Caco-2 (cell line): ENCODE data around the gene C10orf90. TPM values are rescaled to one million over a fixed set of nuclear protein-coding genes. Genes with fewer than 3 reads are reported as not detected.

Source experiments
- BruUV-seq: library from RNA; stranded (reverse); fragments of 400-500 nt; replicated peaks from 2 replicates; lab custom pipeline; 2021; lab: Mats Ljungman, UMichigan
- CTCF ChIA-PET: fragments of 300-600 bp; sonication (Branson Sonifier 250); formaldehyde crosslinking; loops from one replicate; lab custom pipeline; 2022; ENCODE audit warnings: antibody characterized with exemption; lab: Charles Lee
- POLR2A ChIA-PET: fragments of 300-600 bp; sonication (Branson Sonifier 250); formaldehyde crosslinking; loops from one replicate; lab custom pipeline; 2022; ENCODE audit warnings: antibody characterized with exemption; lab: Charles Lee
- DNase-seq, 2 experiments: peaks; one replicate each; pipeline versions ENCODE4 v3.0.0 to v3.0.0-alpha.2; 2020 to 2022
- H3K27me3 ChIP-seq: replicated peaks from 2 replicates; pipeline ENCODE4 v1.6.0; 2011; ENCODE audit warnings: low read length; ENCODE audit not compliant: control insufficient read depth, insufficient read depth
- H3K36me3 ChIP-seq: 2 replicates; pipeline ENCODE4 v1.5.1; 2011; ENCODE audit warnings: low read length; ENCODE audit not compliant: control insufficient read depth, insufficient read depth
- H3K4me1 ChIP-seq: fragments of 250-450 bp; sonication (Bioruptor Pico); 2 replicates; pipeline ENCODE4 v1.5.1; 2020; ENCODE audit warnings: mild to moderate bottlenecking
- H3K4me3 ChIP-seq: 2 replicates; pipeline ENCODE4 v1.5.1; 2011; ENCODE audit warnings: low read depth, mild to moderate bottlenecking, control low read depth, low read length
- H3K9me3 ChIP-seq: fragments of 250-450 bp; sonication (Bioruptor Pico); 2 replicates; pipeline ENCODE4 v1.5.1; 2020; ENCODE audit warnings: mild to moderate bottlenecking, moderate library complexity
- H3K27ac Mint-ChIP-seq: one replicate; pipeline ENCODE4 v1.8.0; 2022; ENCODE audit warnings: mixed read lengths; ENCODE audit not compliant: unreplicated experiment
- H3K27me3 Mint-ChIP-seq: one replicate; pipeline ENCODE4 v1.8.0; 2022; ENCODE audit warnings: mixed read lengths; ENCODE audit not compliant: insufficient read depth, unreplicated experiment
- H3K36me3 Mint-ChIP-seq: one replicate; pipeline ENCODE4 v1.8.0; 2022; ENCODE audit warnings: mild to moderate bottlenecking, mixed read lengths; ENCODE audit not compliant: insufficient read depth, unreplicated experiment
- H3K4me1 Mint-ChIP-seq: one replicate; pipeline ENCODE4 v1.8.0; 2022; ENCODE audit warnings: low read depth, mixed read lengths; ENCODE audit not compliant: unreplicated experiment
- H3K4me3 Mint-ChIP-seq: one replicate; pipeline ENCODE4 v1.8.0; 2022; ENCODE audit warnings: mild to moderate bottlenecking, moderate library complexity, mixed read lengths; ENCODE audit not compliant: unreplicated experiment
- H3K9me3 Mint-ChIP-seq: one replicate; pipeline ENCODE4 v1.8.0; 2022; ENCODE audit warnings: mixed read lengths; ENCODE audit not compliant: unreplicated experiment
- CTCF ChIP-seq, 2 experiments: fragments of 200-600 bp in 1 of 2; IDR thresholded peaks; 1 replicate in 1 of 2; 2 replicates in 1 of 2; pipeline versions ENCODE4 v1.5.1 to v1.8.0; 2011 to 2022; ENCODE audit warnings: antibody characterized with exemption in 1 of 2, control low read depth in 1 of 2, inconsistent platforms in 1 of 2, low read depth in 1 of 2, low read length in 1 of 2, mild to moderate bottlenecking in 1 of 2, moderate library complexity in 1 of 2; ENCODE audit not compliant: insufficient read depth in 1 of 2, severe bottlenecking in 1 of 2, unreplicated experiment in 1 of 2
- intact Hi-C: fragments of 100-400 bp; cut with micrococcal nuclease; formaldehyde crosslinking; loops from one replicate; pipeline ENCODE4 v1.10.0; 2022; ENCODE audit not compliant: unreplicated experiment
- total RNA-seq: library from RNA; stranded (reverse); gene quantifications from 2 replicates; pipeline ENCODE4 v1.2.3, GENCODE V29; 2022

C10orf90 gene
- total RNA-seq, 1 experiment from 2014 or later, result not detected

- Mint-ChIP-seq H3K4me1 (peaks cover 7% of the 10 kb centered on the region), H3K4me3 (no peak overlapping the region), H3K36me3 (no peaks in the 10 kb centered on the region), H3K27ac (no peak overlapping the region), H3K9me3 (peaks cover 3% of the 10 kb centered on the region), H3K27me3 (peaks cover 2% of the 10 kb centered on the region)
- no peak for TF ChIP-seq CTCF (IDR thresholded peaks at IDR 0.05; ENCODE audit: insufficient read depth in 1 of 2, low read depth in 1 of 2, low read length in 1 of 2, severe bottlenecking in 1 of 2, unreplicated experiment in 1 of 2)
- POLR2A ChIA-PET, result no interaction called here
- CTCF ChIA-PET, result no interaction called here
- H3K27me3 ChIP-seq, result no peaks in the 10 kb centered on the region
- H3K4me3 ChIP-seq, result no peak overlapping the region
- H3K9me3 ChIP-seq, result no peaks in the 10 kb centered on the region
- no peaks in the 10 kb centered on the region for H3K36me3 ChIP-seq
- no peak for DNase-seq
- intact Hi-C loops, result no loop called here
- no TSS peak for BruUV-seq
- no peaks in the 10 kb centered on the region for H3K4me1 ChIP-seq
Observed at GRCh38 chr10:126701526-126701925, 31.0 kb upstream of the C10orf90 start.

GRCh38 chr10:126696684-126697083 lies 26.2 kb upstream of the C10orf90 start:
- Mint-ChIP-seq H3K4me1 (peaks cover 27% of the 10 kb centered on the region), H3K27me3 (no peaks in the 10 kb centered on the region), H3K4me3 (no peak overlapping the region), H3K36me3 (no peaks in the 10 kb centered on the region), H3K9me3 (peaks cover 32% of the 10 kb centered on the region), H3K27ac (no peak overlapping the region)
- H3K4me1 ChIP-seq, result peaks cover 18% of the 10 kb centered on the region
- no peaks in the 10 kb centered on the region for H3K27me3 ChIP-seq
- peaks cover 6% of the 10 kb centered on the region; the same call in 1 of the 2 replicates for H3K9me3 ChIP-seq
- DNase-seq, result no peak
- no TSS peak for BruUV-seq
- ChIA-PET CTCF (no interaction called here), POLR2A (no interaction called here)
- intact Hi-C loops, result no loop called here
- H3K36me3 ChIP-seq, result no peaks in the 10 kb centered on the region
- TF ChIP-seq CTCF (IDR thresholded peaks at IDR 0.05; ENCODE audit: insufficient read depth in 1 of 2, low read depth in 1 of 2, low read length in 1 of 2, severe bottlenecking in 1 of 2, unreplicated experiment in 1 of 2), result no peak
- H3K4me3 ChIP-seq, result no peak overlapping the region

- Histone ChIP-seq H3K4me3 (no peak overlapping the region), H3K4me1 (peaks cover 18% of the 10 kb centered on the region), H3K27me3 (no peaks in the 10 kb centered on the region), H3K36me3 (no peaks in the 10 kb centered on the region), H3K9me3 (peaks cover 6% of the 10 kb centered on the region; the same call in 1 of the 2 replicates)
- H3K27ac Mint-ChIP-seq, result no peak overlapping the region
- CTCF ChIA-PET, result no interaction called here
- DNase-seq, result no peak
- no peaks in the 10 kb centered on the region for H3K27me3 Mint-ChIP-seq
- TF ChIP-seq CTCF (IDR thresholded peaks at IDR 0.05; ENCODE audit: insufficient read depth in 1 of 2, low read depth in 1 of 2, low read length in 1 of 2, severe bottlenecking in 1 of 2, unreplicated experiment in 1 of 2), result no peak
- no TSS peak for BruUV-seq
- peaks cover 28% of the 10 kb centered on the region for H3K9me3 Mint-ChIP-seq
- no peaks in the 10 kb centered on the region for H3K36me3 Mint-ChIP-seq
- intact Hi-C loops, result no loop called here
- H3K4me1 Mint-ChIP-seq, result peaks cover 27% of the 10 kb centered on the region
- H3K4me3 Mint-ChIP-seq, result peak overlapping the region; percentile 38
- POLR2A ChIA-PET, result no interaction called here
Observed at GRCh38 chr10:126691456-126691855, 21.0 kb upstream of the C10orf90 start.
